ENCODE measurements around the gene LMTK3.
A peak's percentile ranks its signal among the peaks of the same experiment; 100 is the strongest.
"Not testable (repeated sequence)": the region's sequence is repeated elsewhere in the genome, so short reads cannot be mapped to it uniquely, and the experiment has no call there.

Gene LMTK3

DNA sequence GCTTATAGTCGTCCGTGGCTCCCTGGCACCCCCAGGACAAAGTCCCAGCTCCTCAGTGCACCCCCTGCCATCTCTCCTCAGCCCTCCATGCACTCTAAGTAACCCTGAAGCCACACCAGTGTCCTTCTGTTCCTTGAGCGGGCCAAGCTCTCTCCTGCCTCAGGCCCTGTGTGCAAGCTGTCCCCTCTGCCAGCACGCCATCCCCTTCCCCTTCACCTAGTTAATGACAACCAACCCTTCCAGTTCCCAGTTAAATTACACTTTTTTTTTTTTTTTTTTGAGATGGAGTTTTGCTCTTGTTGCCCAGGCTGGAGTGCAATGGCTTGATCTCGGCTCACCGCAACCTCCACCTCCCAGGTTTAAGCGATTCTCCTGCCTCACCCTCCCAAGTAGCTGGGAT is 23.2 kb downstream of the LMTK3 start:
- DNase-seq (ENCODE audit: low spot score) = not testable (repeated sequence)

DNA sequence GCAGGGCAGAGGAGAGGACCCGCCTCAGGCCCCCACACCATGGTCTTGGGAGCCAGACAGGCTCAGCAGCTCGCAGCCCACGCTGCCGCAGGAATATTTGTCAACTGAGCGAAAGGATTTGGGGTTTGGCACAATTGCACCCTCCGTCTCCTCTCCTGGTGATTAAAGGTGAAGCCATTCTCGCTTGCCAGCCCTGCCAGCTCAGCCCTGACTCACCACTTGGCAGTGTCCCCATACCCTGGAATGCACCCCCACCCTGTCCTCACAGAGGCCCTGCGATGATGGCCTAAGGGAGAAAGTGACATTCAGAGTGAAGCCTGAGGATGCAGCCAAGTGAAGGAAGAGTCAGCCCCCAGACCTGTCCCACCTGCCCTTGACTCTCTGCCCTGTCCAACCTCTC is 23.7 kb downstream of the LMTK3 start:
- DNase-seq (ENCODE audit: low spot score) = peak; percentile 75

GRCh38 chr19:48487544-48487943 is 24.1 kb downstream of the LMTK3 start:
- no peak for DNase-seq (ENCODE audit: low spot score)

DNA sequence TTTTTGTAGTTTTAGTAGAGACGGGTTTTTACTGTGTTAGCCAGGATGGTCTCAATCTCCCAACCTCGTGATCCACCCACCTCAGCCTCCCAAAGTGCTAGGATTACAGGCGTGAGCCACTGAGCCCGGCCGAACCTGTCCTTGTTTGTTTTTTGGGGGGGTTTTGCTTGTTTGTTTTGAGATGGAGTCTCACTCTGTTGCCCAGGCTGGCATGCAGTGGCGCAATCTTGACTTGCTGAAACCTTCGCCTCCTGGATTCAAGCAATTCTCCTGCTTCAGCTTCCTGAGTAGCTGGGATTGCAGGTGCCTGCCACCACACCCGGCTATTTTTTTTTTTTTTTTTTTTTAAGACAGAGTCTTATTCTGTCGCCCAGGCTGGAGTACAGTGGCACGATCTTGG is 24.9 kb downstream of the LMTK3 start:
- DNase-seq (ENCODE audit: low spot score) = not testable (repeated sequence)

GRCh38 chr19:48484931-48485612 is 26.6 kb downstream of the LMTK3 start:
- DNase-seq (ENCODE audit: low spot score) = no peak

DNA sequence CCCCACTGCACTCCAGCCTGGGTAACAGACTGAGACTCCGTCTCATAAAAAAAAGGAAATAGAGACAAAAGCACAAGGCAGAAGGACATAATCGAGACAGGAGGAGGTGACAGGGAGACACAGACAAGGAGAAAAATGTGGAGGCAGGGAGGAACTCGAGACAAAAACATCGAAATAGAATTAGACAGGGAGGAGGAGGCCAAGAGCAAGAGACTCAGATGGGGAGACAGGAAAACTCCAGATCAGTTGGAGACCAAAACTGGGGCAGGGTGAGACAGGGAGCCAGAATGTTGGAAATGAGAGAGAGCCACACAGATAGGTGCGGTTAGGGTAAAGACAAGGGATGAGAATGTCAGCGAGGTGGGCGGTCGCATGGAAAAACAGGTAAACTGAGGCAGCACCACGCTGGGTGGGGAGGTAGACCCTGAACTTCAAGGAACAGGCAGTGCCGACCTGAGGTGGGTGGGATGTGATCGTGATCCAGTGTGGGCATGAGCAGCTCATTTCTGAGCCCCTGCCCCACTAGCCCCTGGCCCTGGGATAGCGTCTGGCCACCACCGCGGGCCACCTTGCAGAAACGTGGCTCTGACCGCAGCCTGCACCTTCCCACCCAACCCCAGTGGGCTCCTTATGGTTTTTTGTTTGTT is 27.3 kb downstream of the LMTK3 start:
- no peak for DNase-seq (ENCODE audit: low spot score)

DNA sequence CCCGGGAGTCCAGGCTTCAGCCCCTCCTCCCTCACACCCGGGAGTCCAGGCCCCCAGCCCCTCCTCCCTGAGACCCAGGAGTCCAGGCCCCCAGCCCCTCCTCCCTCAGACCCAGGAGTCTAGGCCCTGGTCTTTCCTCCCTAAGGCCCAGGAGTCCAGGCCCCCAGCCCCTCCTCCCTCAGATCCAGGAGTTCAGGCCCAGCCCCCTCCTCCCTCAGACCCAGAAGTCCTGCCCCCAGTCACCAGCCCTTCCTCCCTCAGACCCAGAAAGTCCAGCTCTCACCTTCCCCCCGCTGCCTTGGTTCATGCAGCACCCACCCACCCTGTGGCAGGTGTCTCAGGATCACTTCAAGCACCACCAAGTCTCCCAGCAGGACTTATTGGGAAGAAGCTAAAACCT is 28.3 kb downstream of the LMTK3 start:
- no peak for DNase-seq (ENCODE audit: low spot score)

DNA sequence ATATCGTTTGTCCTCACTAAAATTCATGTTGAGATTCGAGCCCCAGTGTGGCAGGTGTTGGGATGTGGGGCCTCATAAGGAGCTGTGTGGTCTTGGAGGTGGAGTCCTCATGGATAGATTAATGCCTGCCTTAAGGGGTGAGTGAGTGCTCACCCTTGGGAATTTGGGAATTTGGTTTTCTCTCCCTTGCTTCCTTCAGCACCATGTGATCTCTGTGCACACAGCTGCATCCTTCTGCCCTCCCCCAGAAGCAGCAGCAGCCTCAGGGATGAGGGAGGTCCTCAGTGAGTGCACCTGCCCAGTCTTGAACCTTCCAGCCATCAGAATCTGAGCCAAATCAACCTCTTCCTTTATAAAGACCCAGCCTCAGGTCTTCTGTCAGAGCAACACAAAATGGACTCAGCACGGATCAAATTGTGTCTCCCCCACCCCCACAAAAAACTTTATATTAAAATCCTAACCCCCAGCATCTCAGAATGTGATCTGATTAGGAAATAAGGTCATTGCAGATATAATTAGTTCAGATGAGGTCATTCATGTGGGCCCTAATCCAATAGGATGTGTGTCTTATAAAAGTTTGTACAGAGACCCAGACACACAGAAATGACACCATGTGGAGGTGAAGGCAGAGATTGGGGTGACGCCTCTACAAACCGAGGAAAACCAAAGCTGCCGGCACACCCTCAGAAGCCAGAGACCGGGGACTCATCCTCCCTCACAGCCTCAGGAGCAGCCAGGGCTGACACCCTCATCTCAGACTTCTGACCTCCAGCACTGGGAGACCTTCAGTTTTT is 29.6 kb downstream of the LMTK3 start:
- DNase-seq (ENCODE audit: low spot score) = no peak

- DNase-seq (ENCODE audit: low spot score) = peak; percentile 70
Observed at GRCh38 chr19:48480558-48481500, 30.8 kb downstream of the LMTK3 start.

DNA sequence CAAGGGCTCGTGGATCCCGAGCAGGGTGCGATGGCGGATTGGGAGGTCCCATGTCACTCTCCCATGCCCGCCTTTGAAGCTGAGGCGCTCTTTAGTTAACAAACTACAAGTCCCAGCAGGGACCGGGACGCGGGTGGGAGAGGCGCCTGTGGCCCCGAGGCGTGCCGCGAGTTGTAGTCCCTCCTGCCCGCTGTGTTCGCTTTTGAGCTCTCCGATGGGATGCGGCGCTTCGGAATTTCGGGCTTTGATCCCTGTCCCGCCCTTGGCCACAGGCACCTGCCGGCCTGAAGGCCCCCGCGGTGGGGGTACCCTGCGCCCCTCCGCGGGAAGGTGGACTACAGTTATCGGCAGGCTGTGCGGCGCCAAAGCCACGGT is 31.5 kb downstream of the LMTK3 start:
- peak; percentile 74 for DNase-seq (ENCODE audit: low spot score)

DNA sequence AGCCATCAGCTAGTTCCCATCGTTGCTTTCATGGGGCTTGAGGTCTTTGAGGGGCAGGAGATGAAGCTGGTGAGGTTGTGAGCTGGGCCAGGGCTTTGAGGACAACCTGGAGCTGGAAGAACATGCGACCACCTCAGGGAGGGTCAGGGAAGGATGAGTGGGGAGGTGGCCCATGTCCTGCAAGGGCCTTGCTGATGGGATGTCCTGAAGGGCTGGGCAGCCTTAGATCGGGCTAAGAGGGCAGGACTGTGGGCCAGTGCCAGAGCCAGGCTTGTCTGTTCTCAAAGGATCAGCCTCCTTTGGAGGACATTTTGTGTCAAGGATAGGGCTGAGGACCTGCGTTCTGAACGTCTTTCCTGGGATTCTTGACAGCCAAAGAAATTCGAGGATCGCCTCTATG is 31.9 kb downstream of the LMTK3 start:
- no peak for DNase-seq (ENCODE audit: low spot score)

- no peak for DNase-seq (ENCODE audit: low spot score)
Observed at GRCh38 chr19:48478339-48479256, 33.0 kb downstream of the LMTK3 start.

- no peak for DNase-seq (ENCODE audit: low spot score)
Observed at GRCh38 chr19:48477698-48478338, 33.8 kb downstream of the LMTK3 start.

DNA sequence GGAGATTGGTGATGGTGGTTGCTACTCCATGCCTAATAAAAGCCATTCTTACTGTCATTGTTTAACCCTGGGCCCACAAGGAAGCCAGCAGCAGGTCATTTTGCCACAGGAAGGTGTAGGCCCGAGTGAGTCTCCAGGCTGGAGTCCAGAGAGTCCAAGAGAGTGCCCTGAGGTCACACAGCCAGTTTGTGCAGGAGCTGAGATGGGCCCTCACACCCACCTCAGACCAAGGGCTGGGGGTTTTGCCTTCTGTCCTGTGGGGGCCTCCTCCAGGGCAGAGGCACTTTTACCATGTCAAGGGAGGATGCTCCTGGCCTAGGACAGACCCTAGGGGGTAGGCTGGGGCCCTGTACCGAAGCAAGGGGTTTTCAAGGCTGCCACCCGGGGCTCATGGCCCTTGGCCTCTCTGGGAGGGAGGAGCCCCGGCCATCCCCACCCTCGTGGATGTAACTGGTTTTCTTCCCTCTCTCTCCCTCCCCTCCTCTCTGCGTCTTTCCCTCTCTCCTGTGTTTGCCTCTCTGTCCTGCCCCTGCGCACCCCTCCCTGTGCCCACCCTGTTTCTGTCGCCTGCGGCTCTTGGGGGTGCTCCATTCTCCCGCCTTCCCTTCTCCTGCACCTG is 34.5 kb downstream of the LMTK3 start:
- DNase-seq (ENCODE audit: low spot score) = no peak

DNA sequence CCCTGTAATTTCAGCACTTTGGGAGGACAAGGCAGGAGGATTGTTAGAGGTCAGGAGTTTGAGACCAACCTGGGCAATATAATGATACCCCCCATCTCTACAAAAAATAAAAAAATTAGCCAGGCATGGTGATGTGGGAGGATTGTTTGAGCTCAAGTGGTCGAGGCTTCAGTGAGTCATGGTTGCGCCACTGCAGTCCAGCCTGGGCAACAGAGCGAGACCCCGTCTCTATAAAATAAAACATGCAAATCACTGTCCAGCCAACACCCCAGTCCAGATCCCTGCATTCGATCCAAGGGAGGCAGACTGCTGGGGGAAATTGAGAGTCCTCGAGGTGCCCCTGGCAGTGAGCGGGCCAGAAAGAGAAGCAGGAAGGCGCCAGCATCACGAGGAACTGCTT is 35.5 kb downstream of the LMTK3 start:
- no peak for DNase-seq (ENCODE audit: low spot score)

DNA sequence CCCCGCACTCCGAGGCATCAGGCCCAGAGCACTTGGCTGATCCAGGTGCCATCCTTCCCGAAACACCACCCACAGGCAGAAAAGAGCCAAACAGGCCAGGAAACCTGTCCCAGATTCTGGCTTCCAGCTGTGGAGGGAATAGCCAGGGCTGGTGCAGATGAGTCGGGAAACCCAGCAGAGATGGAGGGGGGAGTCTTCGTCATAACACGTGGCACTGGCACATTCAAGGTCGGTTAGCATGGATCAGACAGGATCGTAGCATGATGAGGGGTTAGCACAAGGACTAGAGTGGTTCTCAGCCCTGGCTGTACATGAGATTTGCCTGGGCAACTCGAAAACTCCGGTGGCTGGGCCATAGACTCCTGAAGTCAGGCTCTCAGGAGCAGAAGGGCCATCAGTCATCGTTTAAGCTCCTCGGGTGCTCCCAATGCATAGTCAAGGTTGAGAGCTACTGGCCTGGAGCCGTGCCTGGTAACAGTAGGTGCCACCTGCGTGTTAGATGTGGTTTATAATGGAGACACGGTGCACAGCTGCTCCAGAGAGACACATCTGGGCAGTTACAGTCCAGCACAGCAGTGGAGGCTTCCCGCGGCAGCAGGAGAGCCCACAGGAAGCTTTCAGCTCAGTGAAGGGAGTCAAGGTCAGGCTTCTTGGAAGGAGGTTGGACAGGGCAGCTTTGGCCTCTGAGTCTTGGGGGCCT is 36.1 kb downstream of the LMTK3 start:
- DNase-seq (ENCODE audit: low spot score) = no peak

DNA sequence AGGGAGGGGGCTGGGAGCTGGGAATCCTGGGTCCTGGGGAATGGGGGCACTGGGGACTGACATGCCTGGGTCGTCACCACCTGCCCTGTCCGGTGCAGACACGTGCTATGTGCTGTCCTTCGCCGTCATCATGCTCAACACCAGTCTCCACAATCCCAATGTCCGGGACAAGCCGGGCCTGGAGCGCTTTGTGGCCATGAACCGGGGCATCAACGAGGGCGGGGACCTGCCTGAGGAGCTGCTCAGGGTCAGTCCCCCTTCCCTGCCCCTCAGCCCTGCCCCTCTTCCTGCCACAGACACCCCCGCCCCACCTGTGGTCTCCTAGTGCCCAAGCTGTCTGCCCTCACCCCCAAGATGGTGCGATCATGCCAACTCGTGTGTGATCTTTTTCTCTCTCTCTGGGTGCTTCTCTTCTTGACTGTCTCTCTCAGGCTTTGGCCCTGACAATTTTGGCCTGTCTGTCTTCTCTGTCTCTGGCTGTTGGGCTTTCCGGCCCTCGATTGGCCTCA is 37.5 kb downstream of the LMTK3 start:
- no peak for DNase-seq (ENCODE audit: low spot score)

GRCh38 chr19:48473161-48473966 is 38.3 kb downstream of the LMTK3 start:
- DNase-seq (ENCODE audit: low spot score) = no peak
